ENCODE results near the gene XPO6. TPM values are rescaled to one million over a fixed set of nuclear protein-coding genes. Genes with fewer than 3 reads are reported as not detected.
A peak's percentile ranks its signal among the peaks of the same experiment; 100 is the strongest.

XPO6 gene
- total RNA-seq, 3 donors from 2014 or later (not counting 1 experiment from before 2014, with no cell fraction given) = 233 to 321 (median 240) TPM

DNA sequence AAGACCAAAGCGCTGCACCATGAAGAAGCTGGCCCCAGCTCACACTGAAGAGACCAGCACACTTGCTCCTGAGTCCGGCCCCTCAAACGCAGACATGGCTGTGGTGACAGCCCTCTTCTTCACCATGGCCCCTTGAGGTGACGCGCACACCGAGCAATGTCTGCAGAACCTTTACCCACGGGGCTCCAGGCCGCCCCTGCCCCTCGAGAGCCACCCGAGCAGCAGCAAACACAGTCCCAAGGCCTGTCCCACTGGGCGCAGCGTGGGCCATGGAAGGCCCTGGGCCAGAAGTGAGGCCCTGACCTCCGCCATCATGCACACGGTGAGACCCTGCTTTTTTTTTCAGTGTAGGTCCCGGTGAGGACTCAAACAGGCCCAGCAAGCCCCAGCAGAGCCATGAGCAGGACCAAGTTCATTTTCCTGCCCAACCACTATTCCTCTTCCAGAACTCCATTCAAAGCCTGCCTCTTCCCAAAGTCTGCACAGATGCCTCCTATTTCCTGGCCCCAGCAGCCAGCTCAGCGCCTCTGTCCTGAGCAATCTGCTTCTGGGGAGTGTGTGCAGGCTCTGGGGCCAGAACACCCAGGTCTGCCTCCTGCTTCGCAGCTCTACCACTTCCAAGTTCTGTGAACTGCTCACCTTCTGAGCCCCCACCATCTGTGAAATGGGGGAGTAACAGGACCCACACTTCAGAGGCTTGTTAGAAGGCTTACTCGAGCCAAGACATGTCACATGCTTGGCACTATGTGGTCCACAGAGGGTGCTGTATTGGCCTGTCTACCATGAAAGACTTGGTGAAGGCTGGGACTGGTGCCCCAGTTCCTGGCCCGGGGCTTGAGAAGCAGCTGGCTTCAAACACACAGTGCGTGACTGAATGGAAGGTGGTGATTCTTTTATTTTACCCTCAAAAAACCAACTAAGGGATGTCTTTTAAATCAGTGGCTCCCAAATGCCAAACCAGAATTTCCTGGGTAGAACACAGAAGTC is 112.5 kb downstream of the XPO6 start:
- no peaks in the 10 kb centered on the region for H3K27me3 ChIP-seq (ENCODE audit: control insufficient read depth, insufficient read depth, low read length)
- intact Hi-C loops (cut with micrococcal nuclease) = no loop called here
- no peak overlapping the region for H3K27ac ChIP-seq (ENCODE audit: low read length)
- H3K36me3 Mint-ChIP-seq = peaks cover 16% of the 10 kb centered on the region
- H3K4me1 Mint-ChIP-seq = peaks cover 0 to 10% of the 10 kb centered on the region in 2 donors
- no peak overlapping the region for H3K4me3 Mint-ChIP-seq
- no peaks in the 10 kb centered on the region for H3K9me3 ChIP-seq (ENCODE audit: control insufficient read depth, insufficient read depth, low read length)
- H3K4me3 ChIP-seq (ENCODE audit: low read length) = no peak overlapping the region
- WGBS (ENCODE audit: insufficient coverage) = 94% methylated on average over 19 of the region's 20 CpGs
- TF ChIP-seq, protein P1, sequence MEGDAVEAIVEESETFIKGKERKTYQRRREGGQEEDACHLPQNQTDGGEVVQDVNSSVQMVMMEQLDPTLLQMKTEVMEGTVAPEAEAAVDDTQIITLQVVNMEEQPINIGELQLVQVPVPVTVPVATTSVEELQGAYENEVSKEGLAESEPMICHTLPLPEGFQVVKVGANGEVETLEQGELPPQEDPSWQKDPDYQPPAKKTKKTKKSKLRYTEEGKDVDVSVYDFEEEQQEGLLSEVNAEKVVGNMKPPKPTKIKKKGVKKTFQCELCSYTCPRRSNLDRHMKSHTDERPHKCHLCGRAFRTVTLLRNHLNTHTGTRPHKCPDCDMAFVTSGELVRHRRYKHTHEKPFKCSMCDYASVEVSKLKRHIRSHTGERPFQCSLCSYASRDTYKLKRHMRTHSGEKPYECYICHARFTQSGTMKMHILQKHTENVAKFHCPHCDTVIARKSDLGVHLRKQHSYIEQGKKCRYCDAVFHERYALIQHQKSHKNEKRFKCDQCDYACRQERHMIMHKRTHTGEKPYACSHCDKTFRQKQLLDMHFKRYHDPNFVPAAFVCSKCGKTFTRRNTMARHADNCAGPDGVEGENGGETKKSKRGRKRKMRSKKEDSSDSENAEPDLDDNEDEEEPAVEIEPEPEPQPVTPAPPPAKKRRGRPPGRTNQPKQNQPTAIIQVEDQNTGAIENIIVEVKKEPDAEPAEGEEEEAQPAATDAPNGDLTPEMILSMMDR (IDR thresholded peaks at IDR 0.05) = no peak
- H3K9me3 Mint-ChIP-seq = no peaks in the 10 kb centered on the region
- no peaks in the 10 kb centered on the region for H3K4me1 ChIP-seq (ENCODE audit: control insufficient read depth, insufficient read depth, low read length)
- no peaks in the 10 kb centered on the region for H3K27me3 Mint-ChIP-seq (ENCODE audit: low read depth in 2 of 2)
- DNase-seq (no peak), ATAC-seq (no peak)
- peaks cover 65% of the 10 kb centered on the region for H3K36me3 ChIP-seq (ENCODE audit: control insufficient read depth, insufficient read depth, low read length)
- peak overlapping the region in 1 of 2 donors; percentile 13 for H3K27ac Mint-ChIP-seq

DNA sequence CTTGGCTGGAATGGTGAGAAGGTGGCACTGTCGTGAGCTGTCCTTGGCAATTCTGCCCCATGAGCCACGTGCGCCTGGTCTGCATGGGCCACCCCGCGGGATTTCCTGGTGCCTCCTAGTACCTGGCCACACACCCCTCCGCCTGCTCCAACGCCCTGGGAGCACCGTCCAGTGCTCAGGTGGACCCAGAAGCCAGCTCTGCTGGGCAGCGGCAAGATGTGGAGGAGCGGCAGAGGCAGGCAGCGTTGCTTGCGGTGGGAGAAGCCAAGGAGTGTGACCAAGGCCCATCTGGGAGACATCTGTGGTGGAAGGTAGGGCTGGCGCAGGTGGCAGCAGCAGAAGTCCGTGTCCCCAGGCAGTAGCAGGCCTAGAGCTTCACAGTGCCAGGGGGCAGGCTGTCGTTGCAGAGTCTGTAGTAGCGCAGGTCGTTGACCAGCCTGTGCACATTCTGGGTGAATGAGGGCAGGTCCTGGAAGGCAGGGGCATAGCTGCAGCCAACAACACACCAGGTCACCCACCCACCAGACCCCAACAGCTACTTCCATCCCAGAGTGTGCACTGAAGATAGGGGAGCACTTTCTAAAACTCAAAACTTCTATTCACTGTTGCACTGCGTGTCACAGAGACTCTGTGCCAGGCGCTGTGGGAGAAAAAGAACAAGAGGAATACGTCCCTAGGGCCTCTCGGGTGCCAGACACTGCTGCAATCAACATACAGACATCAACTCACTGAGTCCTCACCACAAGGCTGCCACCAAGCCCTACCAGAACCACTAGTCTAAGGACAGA is 113.4 kb downstream of the XPO6 start:
- no peaks in the 10 kb centered on the region for H3K4me1 ChIP-seq (ENCODE audit: control insufficient read depth, insufficient read depth, low read length)
- 97% methylated on average over 21 of the region's 21 CpGs for WGBS (ENCODE audit: insufficient coverage)
- H3K36me3 ChIP-seq (ENCODE audit: control insufficient read depth, insufficient read depth, low read length) = peaks cover 56% of the 10 kb centered on the region
- Mint-ChIP-seq H3K27me3 (ENCODE audit: low read depth in 2 of 2) (no peaks in the 10 kb centered on the region), H3K4me1 (peaks cover 0 to 10% of the 10 kb centered on the region in 2 donors), H3K36me3 (peaks cover 13% of the 10 kb centered on the region), H3K4me3 (no peak overlapping the region), H3K27ac (no peak overlapping the region), H3K9me3 (no peaks in the 10 kb centered on the region)
- TF ChIP-seq, protein P1 (IDR thresholded peaks at IDR 0.05) = no peak
- ATAC-seq = no peak
- H3K4me3 ChIP-seq (ENCODE audit: low read length) = no peak overlapping the region
- intact Hi-C loops (cut with micrococcal nuclease) = no loop called here
- no peak for DNase-seq
- no peaks in the 10 kb centered on the region for H3K27me3 ChIP-seq (ENCODE audit: control insufficient read depth, insufficient read depth, low read length)
- no peak overlapping the region for H3K27ac ChIP-seq (ENCODE audit: low read length)
- H3K9me3 ChIP-seq (ENCODE audit: control insufficient read depth, insufficient read depth, low read length) = no peaks in the 10 kb centered on the region

DNA sequence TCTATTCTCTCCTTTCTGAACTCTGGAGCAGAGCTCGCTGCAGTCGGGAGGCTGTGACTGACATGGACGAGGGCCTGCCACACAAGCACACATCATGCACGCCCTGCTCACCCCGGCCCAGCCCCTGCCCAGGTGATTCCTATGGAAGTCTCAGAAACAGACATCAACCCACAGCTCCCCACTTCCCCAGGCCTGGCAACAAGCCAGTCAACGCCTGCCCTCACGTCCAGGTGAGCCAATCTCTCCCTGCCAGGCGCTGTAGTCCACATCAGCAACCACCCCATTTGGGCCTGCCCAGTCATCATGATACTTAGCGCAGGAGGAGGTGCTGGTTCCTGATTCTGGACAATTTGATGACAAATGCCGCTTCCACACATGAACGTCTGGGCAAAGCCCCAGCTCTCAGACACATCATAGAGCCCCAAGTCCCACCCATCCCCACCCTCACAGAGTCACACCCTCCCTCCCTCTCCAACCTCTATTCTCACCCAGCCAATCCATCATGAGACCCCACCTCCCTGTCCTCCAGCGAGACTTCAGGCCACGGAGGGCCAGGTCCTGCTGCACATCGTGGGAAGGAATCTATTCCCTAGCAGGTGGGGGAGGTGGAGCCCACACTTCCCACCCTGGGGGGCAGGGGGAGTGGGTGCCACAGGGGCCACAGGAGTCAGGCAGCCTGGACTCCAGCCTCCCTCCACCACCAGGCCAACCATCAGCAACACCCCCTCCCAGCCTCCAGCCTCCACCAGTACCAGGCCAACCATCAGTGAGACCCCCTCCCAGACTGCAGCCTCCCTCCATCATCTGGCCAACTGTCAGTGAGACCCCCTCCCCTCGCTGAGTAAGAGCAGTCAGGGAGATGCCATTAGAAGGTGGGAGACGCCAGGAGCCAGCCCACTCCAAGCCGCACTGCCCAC is 114.5 kb downstream of the XPO6 start:
- H3K36me3 Mint-ChIP-seq = peaks cover 8% of the 10 kb centered on the region
- no peak for DNase-seq
- TF ChIP-seq, protein P1 (IDR thresholded peaks at IDR 0.05) = no peak

More for the DNA sequence above, 114.5 kb downstream of the XPO6 start:
- peaks cover 0 to 10% of the 10 kb centered on the region in 2 donors for H3K4me1 Mint-ChIP-seq
- 92% methylated on average over 15 of the region's 17 CpGs for WGBS (ENCODE audit: insufficient coverage)
- Histone ChIP-seq H3K27me3 (ENCODE audit: control insufficient read depth, insufficient read depth, low read length) (no peaks in the 10 kb centered on the region), H3K9me3 (ENCODE audit: control insufficient read depth, insufficient read depth, low read length) (no peaks in the 10 kb centered on the region), H3K4me1 (ENCODE audit: control insufficient read depth, insufficient read depth, low read length) (no peaks in the 10 kb centered on the region), H3K36me3 (ENCODE audit: control insufficient read depth, insufficient read depth, low read length) (peaks cover 46% of the 10 kb centered on the region), H3K4me3 (ENCODE audit: low read length) (no peak overlapping the region), H3K27ac (ENCODE audit: low read length) (no peak overlapping the region)
- peak overlapping the region; percentile 11 to 26 for H3K27ac Mint-ChIP-seq
- intact Hi-C loops (cut with micrococcal nuclease) = no loop called here
- ATAC-seq = no peak
- no peak overlapping the region for H3K4me3 Mint-ChIP-seq
- no peaks in the 10 kb centered on the region for H3K9me3 Mint-ChIP-seq
- no peaks in the 10 kb centered on the region for H3K27me3 Mint-ChIP-seq (ENCODE audit: low read depth in 2 of 2)
